H9 (cell line): Measurements from ENCODE around the gene CD300H. TPM values are rescaled to one million over a fixed set of nuclear protein-coding genes. Genes with fewer than 3 reads are reported as not detected.

Experiments used
- DNase-seq: peaks from one replicate; pipeline ENCODE4 v3.0.0-alpha.2; 2017
- H2AFZ ChIP-seq: one replicate; pipeline ENCODE4 v1.6.1; 2013; ENCODE audit warnings: mild to moderate bottlenecking, low read length, control low read depth, moderate library complexity
- H2AK5ac ChIP-seq: 2 replicates; pipeline ENCODE4 v1.6.1; 2013; ENCODE audit warnings: low read length, control low read depth, mixed read lengths; ENCODE audit not compliant: insufficient read length
- H2BK120ac ChIP-seq: one replicate; pipeline ENCODE4 v1.6.1; 2013; ENCODE audit warnings: low read depth, mild to moderate bottlenecking, low read length, control low read depth, inconsistent platforms; ENCODE audit not compliant: poor library complexity, severe bottlenecking
- H2BK12ac ChIP-seq: 2 replicates; pipeline ENCODE4 v1.6.1; 2013; ENCODE audit warnings: low read length, control low read depth, mixed read lengths, low read depth; ENCODE audit not compliant: insufficient read length
- H2BK15ac ChIP-seq: 2 replicates; pipeline ENCODE4 v1.6.1; 2013; ENCODE audit warnings: low read depth, low read length, control low read depth
- H2BK20ac ChIP-seq: one replicate; pipeline ENCODE4 v1.6.1; 2013; ENCODE audit warnings: low read depth, mild to moderate bottlenecking, low read length, control low read depth, inconsistent platforms; ENCODE audit not compliant: poor library complexity, severe bottlenecking
- H2BK5ac ChIP-seq: 2 replicates; pipeline ENCODE4 v1.6.1; 2013; ENCODE audit warnings: low read length, control low read depth, mixed read lengths; ENCODE audit not compliant: insufficient read length
- H3K14ac ChIP-seq: 2 replicates; pipeline ENCODE4 v1.6.1; 2013; ENCODE audit warnings: low read length, control low read depth; ENCODE audit not compliant: insufficient read depth
- H3K18ac ChIP-seq: 2 replicates; pipeline ENCODE4 v1.6.1; 2013; ENCODE audit warnings: low read depth, mild to moderate bottlenecking, mixed read lengths, low read length, control low read depth; ENCODE audit not compliant: insufficient read length
- H3K23ac ChIP-seq: 2 replicates; pipeline ENCODE4 v1.6.1; 2013; ENCODE audit warnings: low read length, control low read depth, mixed read lengths, low read depth; ENCODE audit not compliant: insufficient read length
- H3K23me2 ChIP-seq: 2 replicates; pipeline ENCODE4 v1.6.1; 2013; ENCODE audit warnings: low read depth, mild to moderate bottlenecking, mixed read lengths, low read length, control low read depth; ENCODE audit not compliant: insufficient read length, poor library complexity, severe bottlenecking
- H3K27ac ChIP-seq: 2 replicates; pipeline ENCODE4 v1.5.1; 2013; ENCODE audit warnings: low read length, control low read depth, mixed read lengths, low read depth; ENCODE audit not compliant: insufficient read length
- H3K27me3 ChIP-seq: 2 replicates; pipeline ENCODE4 v1.6.1; 2013; ENCODE audit warnings: low read length, control low read depth, inconsistent platforms; ENCODE audit not compliant: insufficient read depth
- H3K4ac ChIP-seq: 2 replicates; pipeline ENCODE4 v1.6.1; 2013; ENCODE audit warnings: low read depth, mild to moderate bottlenecking, control low read depth, inconsistent platforms, low read length, moderate library complexity
- H3K4me1 ChIP-seq: 2 replicates; pipeline ENCODE4 v1.6.1; 2013; ENCODE audit warnings: low read length, control low read depth, inconsistent platforms; ENCODE audit not compliant: insufficient read depth
- H3K4me2 ChIP-seq: 2 replicates; pipeline ENCODE4 v1.6.1; 2013; ENCODE audit warnings: low read length, control low read depth, mixed read lengths; ENCODE audit not compliant: insufficient read length, insufficient read depth
- H3K56ac ChIP-seq: 2 replicates; pipeline ENCODE4 v1.6.1; 2013; ENCODE audit warnings: low read depth, mild to moderate bottlenecking, mixed read lengths, low read length, control low read depth; ENCODE audit not compliant: insufficient read length
- H3K79me1 ChIP-seq: 2 replicates; pipeline ENCODE4 v1.6.1; 2013; ENCODE audit warnings: low read depth, mild to moderate bottlenecking, moderate library complexity, low read length, control low read depth, inconsistent platforms; ENCODE audit not compliant: insufficient read depth, poor library complexity, severe bottlenecking
- H3K79me2 ChIP-seq: 2 replicates; pipeline ENCODE4 v1.6.1; 2013; ENCODE audit warnings: low read length, control low read depth, inconsistent platforms; ENCODE audit not compliant: insufficient read depth
- H3K9ac ChIP-seq: 2 replicates; pipeline ENCODE4 v1.6.1; 2013; ENCODE audit warnings: low read length, control low read depth, mixed read lengths; ENCODE audit not compliant: insufficient read length; ENCODE audit errors: extremely low read depth
- H3K9me3 ChIP-seq: one replicate; pipeline ENCODE4 v1.6.1; 2013; ENCODE audit warnings: low read depth, low read length, inconsistent platforms; ENCODE audit not compliant: control insufficient read depth
- H3T11ph ChIP-seq: one replicate; pipeline ENCODE4 v1.6.1; 2013; ENCODE audit warnings: mild to moderate bottlenecking, low read length, control low read depth, inconsistent platforms
- H4K20me1 ChIP-seq: one replicate; pipeline ENCODE4 v1.6.1; 2013; ENCODE audit not compliant: control insufficient read depth, insufficient read length, insufficient read depth
- H4K5ac ChIP-seq: 2 replicates; pipeline ENCODE4 v1.6.1; 2013; ENCODE audit warnings: low read depth, mild to moderate bottlenecking, mixed read lengths, low read length, control low read depth; ENCODE audit not compliant: insufficient read length
- H4K8ac ChIP-seq: replicated peaks from 2 replicates; pipeline ENCODE4 v1.6.1; 2013; ENCODE audit warnings: low read length, control low read depth, mixed read lengths, low read depth; ENCODE audit not compliant: insufficient read length
- H4K91ac ChIP-seq: 2 replicates; pipeline ENCODE4 v1.6.1; 2013; ENCODE audit warnings: low read depth, mild to moderate bottlenecking, moderate library complexity, mixed read lengths, low read length, control low read depth; ENCODE audit not compliant: insufficient read length
- H3K27ac Mint-ChIP-seq, 3 experiments: 2 replicates in 2 of 3; 3 replicates in 1 of 3; pipeline ENCODE4 v1.8.0; 2020 to 2021; ENCODE audit warnings: mixed read lengths in 3 of 3, mild to moderate bottlenecking in 1 of 3, moderate library complexity in 1 of 3
- H3K27me3 Mint-ChIP-seq: 2 replicates; pipeline ENCODE4 v1.8.0; 2021; ENCODE audit warnings: low read depth, mild to moderate bottlenecking, moderate library complexity, mixed read lengths
- H3K36me3 Mint-ChIP-seq, 3 experiments: 2 replicates in 2 of 3; 3 replicates in 1 of 3; pipeline ENCODE4 v1.8.0; 2020 to 2021; ENCODE audit warnings: low read depth in 3 of 3, mixed read lengths in 3 of 3; ENCODE audit not compliant: insufficient read depth in 1 of 3
- H3K4me1 Mint-ChIP-seq, 2 experiments: 2 replicates each; pipeline ENCODE4 v1.8.0; 2020; ENCODE audit warnings: mixed read lengths in 2 of 2
- H3K4me3 Mint-ChIP-seq, 2 experiments: 2 replicates in 1 of 2; 3 replicates in 1 of 2; pipeline ENCODE4 v1.8.0; 2020 to 2021; ENCODE audit warnings: mild to moderate bottlenecking in 2 of 2, mixed read lengths in 2 of 2, moderate library complexity in 1 of 2
- H3K9me3 Mint-ChIP-seq, 2 experiments: 2 replicates in 1 of 2; 3 replicates in 1 of 2; pipeline ENCODE4 v1.8.0; 2020; ENCODE audit warnings: mild to moderate bottlenecking in 2 of 2, mixed read lengths in 2 of 2, moderate library complexity in 1 of 2
- CTCF ChIP-seq: fragments of 200-600 bp; sonication (generic); conservative IDR thresholded peaks from 3 replicates; pipeline ENCODE4 v1.8.0; 2021; ENCODE audit warnings: antibody characterized with exemption, mild to moderate bottlenecking
- WGBS: extraction: QIAGEN DNeasy Blood & Tissue Kit; methylation state at CpG from one replicate; pipeline ENCODE4 v1.1.7; 2013; ENCODE audit warnings: missing lambda C conversion rate, low lambda C conversion rate, mixed read lengths; ENCODE audit not compliant: insufficient read length; ENCODE audit errors: extremely low coverage; 5-methylcytosine and 5-hydroxymethylcytosine counted together
- total RNA-seq: library from RNA; stranded (reverse); gene quantifications from 2 replicates; pipeline ENCODE4 v1.2.1, GENCODE V29; 2021

The CD300H gene
- total RNA-seq, 1 experiment from 2014 or later = not detected

- WGBS = no CpG with 5 or more reads among the region's 3 CpGs
- no peak overlapping the region for H2BK15ac ChIP-seq
- H3K27me3 Mint-ChIP-seq = peaks cover 47% of the 10 kb centered on the region
Measured at GRCh38 chr17:74561586-74561985, 5.7 kb downstream of the CD300H start.

More at GRCh38 chr17:74561586-74561985, 5.7 kb downstream of the CD300H start:
- Mint-ChIP-seq H3K9me3 (peaks cover 19 to 31% of the 10 kb centered on the region in 2 experiments), H3K4me1 (peaks cover 16 to 20% of the 10 kb centered on the region in 2 experiments), H3K36me3 (peaks cover 12 to 22% (median 14%) of the 10 kb centered on the region in 3 experiments), H3K27ac (no peak overlapping the region), H3K4me3 (no peak overlapping the region)
- H4K5ac ChIP-seq = no peak overlapping the region
- H3K56ac ChIP-seq = no peak overlapping the region
- peaks cover 2% of the 10 kb centered on the region; the same call in 1 of the 2 replicates for H3K4me1 ChIP-seq
- H3K9me3 ChIP-seq = peaks cover 9% of the 10 kb centered on the region
- no peak overlapping the region for H3K9ac ChIP-seq
- H2BK20ac ChIP-seq = no peak overlapping the region
- TF ChIP-seq CTCF = no peak
- H3K4me2 ChIP-seq = no peak overlapping the region
- H2AFZ ChIP-seq = no peak overlapping the region
- H2AK5ac ChIP-seq = no peak overlapping the region
- no peak overlapping the region for H3K27ac ChIP-seq
- no peak overlapping the region for H2BK120ac ChIP-seq
- no peaks in the 10 kb centered on the region for H3K79me2 ChIP-seq
- DNase-seq = no peak
- no peak overlapping the region for H3K18ac ChIP-seq
- no peaks in the 10 kb centered on the region for H3K79me1 ChIP-seq
- H2BK12ac ChIP-seq = no peak overlapping the region
- H3K4ac ChIP-seq = no peak overlapping the region
- H3K27me3 ChIP-seq = 0 out of 2 replicates have a peak, but pooled peaks cover 2% of the 10 kb centered on the region
- H3T11ph ChIP-seq = no peak overlapping the region
- H4K20me1 ChIP-seq = no peaks in the 10 kb centered on the region
- H3K14ac ChIP-seq = no peak overlapping the region
- no peak overlapping the region for H4K91ac ChIP-seq
- H3K23me2 ChIP-seq = no peaks in the 10 kb centered on the region
- no peak overlapping the region for H4K8ac ChIP-seq
- no peak overlapping the region for H2BK5ac ChIP-seq
- H3K23ac ChIP-seq = no peak overlapping the region
